Hematopoietic multipotent progenitor cell treated with erythropoietin and hydrocortisone succinate and interleukin-3 and kit ligand, for 15 days (in vitro differentiated cells): ENCODE results near the gene GEN1.

ENCODE experiments used
- DNase-seq: peaks from one replicate; pipeline ENCODE4 v3.0.0-alpha.2; 2015; ENCODE audit warnings: low spot score

The GEN1 gene

GRCh38 chr2:17795309-17795708 is 41.4 kb downstream of the GEN1 start:
- no peak for DNase-seq

- no peak for DNase-seq
Measured at GRCh38 chr2:17798338-17798737, 44.4 kb downstream of the GEN1 start.

- DNase-seq, result no peak
Measured at GRCh38 chr2:17799301-17800120, 45.6 kb downstream of the GEN1 start.

- DNase-seq, result no peak
Measured at GRCh38 chr2:17800219-17800618, 46.3 kb downstream of the GEN1 start.

GRCh38 chr2:17800693-17801458 is 46.9 kb downstream of the GEN1 start:
- no peak for DNase-seq

- no peak for DNase-seq
Measured at GRCh38 chr2:17803497-17803896, 49.6 kb downstream of the GEN1 start.

GRCh38 chr2:17804358-17804757 is 50.4 kb downstream of the GEN1 start:
- DNase-seq, result no peak

- DNase-seq, result no peak
Measured at GRCh38 chr2:17805166-17805565, 51.2 kb downstream of the GEN1 start.

GRCh38 chr2:17805717-17806363 is 51.9 kb downstream of the GEN1 start:
- DNase-seq, result no peak

- no peak for DNase-seq
Measured at GRCh38 chr2:17813010-17813741, 59.2 kb downstream of the GEN1 start.

GRCh38 chr2:17813742-17814473 is 60.0 kb downstream of the GEN1 start:
- no peak for DNase-seq

GRCh38 chr2:17814601-17815000 is 60.7 kb downstream of the GEN1 start:
- no peak for DNase-seq

- no peak for DNase-seq
Measured at GRCh38 chr2:17815468-17816184, 61.7 kb downstream of the GEN1 start.

GRCh38 chr2:17816396-17817245 is 62.7 kb downstream of the GEN1 start, which contains the start of gene MSGN1:
Gene MSGN1 (plus strand): TSS chr2:17816460. CDS start chr2:17816519, 59 bp downstream.
- DNase-seq, result no peak

- no peak for DNase-seq
Measured at GRCh38 chr2:17818235-17818815, 64.4 kb downstream of the GEN1 start.

GRCh38 chr2:17821080-17821479 is 67.1 kb downstream of the GEN1 start:
- no peak for DNase-seq

- DNase-seq, result no peak
Measured at GRCh38 chr2:17821535-17822444, 67.9 kb downstream of the GEN1 start.

- DNase-seq, result no peak
Measured at GRCh38 chr2:17822445-17823117, 68.6 kb downstream of the GEN1 start.
